NCI-H82 treated with DMSO at 0.1 percent for 48 hours (cell line): ENCODE measurements around the gene IL16.
"Not testable (repeated sequence)": the region's sequence is repeated elsewhere in the genome, so short reads cannot be mapped to it uniquely, and the experiment has no call there.

Experiments
- DNase-seq: peaks from one replicate; lab custom pipeline; 2025; ENCODE audit not compliant: unreplicated experiment; lab: John Stamatoyannopoulos, UW

Gene IL16

DNA sequence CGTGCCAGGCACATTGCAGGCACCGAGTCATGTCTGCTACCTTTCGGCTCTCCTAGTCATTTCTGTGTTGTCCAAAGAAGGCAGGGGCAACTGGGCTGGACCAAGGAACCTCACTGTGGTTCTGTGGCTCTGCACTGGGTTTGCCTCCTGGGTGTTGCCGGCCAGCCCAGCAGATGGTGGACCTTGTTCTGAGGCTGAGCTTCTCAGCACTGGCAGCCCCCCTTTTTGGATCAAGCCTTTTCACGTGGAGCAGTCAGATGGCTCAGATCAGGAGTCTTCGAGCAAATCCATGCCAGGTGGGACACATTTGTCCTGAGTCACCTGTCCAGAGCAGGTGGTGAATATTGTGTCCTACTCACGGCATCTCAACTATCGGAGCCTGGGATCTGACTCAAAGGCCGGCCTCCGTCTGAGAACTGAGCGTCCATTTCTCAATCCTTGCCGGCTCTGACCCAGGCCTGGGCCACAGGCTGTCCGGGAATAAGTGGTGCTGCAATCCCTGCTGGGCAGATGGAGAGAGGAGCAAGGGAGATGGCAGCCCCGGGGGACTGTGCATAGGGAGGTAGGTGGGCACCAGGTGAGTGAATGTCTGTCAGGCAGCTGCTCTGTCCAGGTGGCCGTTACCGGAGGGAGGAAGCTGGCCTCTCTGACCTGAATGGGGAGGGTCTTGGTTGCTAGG lies at the start of gene IL16:
TSS of gene IL16 (plus strand) at position 304 of the 679 bp plus-strand sequence. CDS start 28,521 bp downstream, outside the sequence.
- DNase-seq = no peak

DNA sequence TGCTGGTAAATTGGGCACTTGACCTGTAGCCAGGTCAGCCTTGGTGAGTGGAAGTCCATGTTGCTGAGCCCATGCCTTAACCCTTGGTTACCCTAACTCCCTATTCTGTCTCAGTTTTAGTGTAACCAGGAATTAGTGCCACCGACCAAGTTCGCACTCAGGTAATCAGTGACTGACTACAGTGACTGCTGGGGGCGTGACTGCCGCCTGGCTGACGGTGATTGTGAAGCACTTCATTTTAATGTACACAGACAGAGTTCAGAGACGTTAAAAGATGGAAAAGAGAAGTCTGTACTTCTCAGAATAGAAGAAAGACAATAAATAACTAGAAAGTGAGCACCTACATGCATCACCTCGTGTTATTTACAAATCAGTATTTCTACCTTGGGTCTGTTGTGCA lies 45.3 kb upstream of the IL16 start:
- no peak for DNase-seq

DNA sequence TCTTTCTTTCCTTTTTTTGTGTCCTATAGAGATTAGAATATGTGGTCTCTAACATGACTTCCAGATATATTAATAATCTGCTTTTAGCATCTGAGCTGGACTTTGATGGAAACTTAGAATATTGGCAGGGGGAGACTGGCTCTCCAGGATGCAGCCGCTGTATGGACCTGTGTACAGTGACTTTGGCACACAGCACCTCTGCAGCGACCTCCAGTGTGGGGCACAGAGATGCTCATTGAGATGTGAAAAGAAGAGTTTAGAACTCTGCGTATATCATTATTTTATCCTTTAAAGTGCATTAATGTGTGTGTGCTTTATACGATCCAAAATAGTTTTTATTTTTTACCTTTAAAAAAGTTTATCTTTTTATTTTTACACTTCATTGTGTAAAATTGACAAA lies 44.3 kb upstream of the IL16 start:
- DNase-seq = no peak

DNA sequence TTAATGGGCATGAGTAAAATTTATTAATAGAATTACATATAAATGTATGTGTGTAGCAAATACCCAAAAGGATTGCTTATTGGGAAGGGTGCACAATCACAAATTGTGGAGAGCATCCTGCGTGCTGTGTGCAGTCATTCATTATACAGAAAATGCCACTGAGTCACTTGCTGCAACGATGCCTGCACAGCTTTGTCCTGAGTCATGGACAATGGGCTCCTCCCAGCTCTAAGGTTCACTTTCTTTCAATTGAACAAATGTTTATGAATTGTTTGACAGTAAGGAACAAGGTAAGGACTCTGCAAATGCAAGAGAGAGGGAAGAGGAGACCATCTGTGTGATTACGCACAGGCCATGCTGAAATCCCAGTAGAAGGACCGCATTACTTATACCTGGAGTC lies 43.9 kb upstream of the IL16 start:
- DNase-seq = no peak

DNA sequence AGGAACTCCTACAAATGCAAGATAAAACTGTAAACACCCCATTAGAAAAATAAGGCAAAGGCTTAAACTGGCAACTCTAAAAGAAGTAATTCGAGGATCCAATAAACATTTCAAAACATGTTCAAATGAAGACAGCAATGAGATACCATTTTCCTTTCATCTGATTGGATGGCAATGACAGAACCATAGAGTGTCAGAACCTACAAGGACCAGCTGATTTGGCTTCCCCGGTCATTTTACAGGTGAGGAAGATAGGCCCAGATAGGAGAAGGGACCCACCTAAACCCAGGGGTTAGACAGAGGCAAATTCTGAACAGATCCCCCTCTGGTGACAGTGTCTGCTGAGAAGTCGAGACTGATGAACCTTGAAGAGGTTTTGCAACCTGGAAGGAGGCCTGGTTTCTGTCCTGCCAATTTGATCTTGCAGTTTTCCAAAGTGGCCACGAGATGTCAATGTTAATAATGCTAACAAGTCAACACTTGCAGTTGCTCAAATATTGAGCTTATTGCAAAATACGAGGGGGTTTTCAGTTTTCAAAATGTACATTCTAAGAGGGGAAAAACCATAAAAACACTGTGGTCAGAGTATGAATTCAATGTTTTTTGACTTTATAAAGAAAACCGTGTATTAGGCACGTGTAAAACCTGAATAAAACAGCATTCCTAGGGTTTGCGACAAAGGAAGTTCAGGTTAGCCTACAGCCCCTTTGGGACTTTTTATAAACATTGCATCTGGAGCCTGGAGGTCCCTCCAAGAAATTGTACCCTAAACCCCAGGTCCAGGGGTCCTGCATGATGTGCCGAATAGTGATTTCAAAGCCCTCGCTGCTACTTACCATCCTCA lies 41.1 kb upstream of the IL16 start:
- peak; percentile 17 for DNase-seq

GRCh38 chr15:81156324-81156723 lies 40.4 kb upstream of the IL16 start:
- no peak for DNase-seq

DNA sequence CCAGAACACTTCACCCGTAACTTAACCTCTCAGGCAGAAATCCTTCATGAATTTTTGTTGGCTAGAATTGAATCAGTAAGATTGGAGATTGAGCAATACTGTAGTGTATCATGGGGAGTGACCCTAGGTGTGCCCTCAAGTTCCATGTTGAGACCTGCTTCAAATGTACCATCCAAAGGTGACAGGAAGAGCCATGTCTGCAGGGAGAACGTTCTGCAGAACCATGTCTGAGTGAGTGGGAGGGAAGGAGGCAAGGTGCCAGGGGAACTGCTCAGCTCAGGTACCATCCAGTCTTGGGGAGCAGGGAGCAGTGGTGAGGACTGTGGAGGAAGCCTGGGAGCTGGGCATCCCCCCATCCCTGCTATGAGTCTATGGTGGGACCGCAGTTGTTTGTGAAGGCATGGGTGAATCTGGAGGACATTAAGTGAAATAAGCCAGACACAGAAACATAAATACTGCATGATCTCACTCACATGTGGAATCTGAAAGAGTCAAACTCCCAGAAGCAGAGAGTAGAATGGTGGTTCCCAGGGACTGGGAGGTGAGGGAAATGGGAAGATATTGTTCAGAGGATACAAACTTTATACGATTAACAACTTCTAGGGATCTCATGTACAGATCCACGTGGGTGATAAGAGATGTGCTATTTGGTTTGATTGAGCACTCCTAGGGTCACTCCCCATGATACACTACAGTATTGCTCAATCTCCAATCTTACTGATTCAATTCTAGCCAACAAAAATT lies 39.3 kb upstream of the IL16 start:
- DNase-seq = no peak

DNA sequence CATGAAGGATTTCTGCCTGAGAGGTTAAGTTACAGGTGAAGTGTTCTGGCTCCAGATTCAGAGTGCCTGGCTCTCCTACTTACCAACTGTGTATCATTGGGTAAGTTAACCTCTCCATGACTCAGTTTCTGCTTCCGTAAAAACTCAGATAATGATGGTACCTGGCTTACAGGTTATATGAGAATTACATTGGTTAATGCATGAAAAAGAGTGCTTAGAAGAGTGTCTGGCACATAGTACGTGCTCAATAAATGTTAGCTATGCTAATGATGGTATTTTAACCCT lies 38.8 kb upstream of the IL16 start:
- DNase-seq = no peak

DNA sequence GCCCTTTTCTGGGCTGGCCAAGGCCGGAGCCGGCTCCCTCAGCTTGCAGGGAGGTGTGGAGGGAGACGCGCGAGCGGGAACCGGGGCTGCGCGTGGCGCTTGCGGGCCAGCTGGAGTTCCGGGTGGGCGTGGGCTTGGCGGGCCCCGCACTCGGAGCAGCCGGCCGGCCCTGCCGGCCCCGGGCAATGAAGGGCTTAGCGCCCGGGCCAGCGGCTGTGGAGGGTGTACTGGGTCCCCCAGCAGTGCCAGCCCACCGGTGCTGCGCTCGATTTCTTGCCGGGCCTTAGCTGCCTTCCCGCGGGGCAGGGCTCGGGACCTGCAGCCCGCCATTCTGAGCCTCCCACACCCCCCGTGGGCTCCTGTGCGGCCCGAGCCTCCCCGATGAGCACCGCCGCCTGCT lies 38.1 kb upstream of the IL16 start:
- DNase-seq = not testable (repeated sequence)

GRCh38 chr15:81160312-81161159 lies 36.1 kb upstream of the IL16 start:
- DNase-seq = no peak

GRCh38 chr15:81161160-81161673 lies 35.5 kb upstream of the IL16 start:
- no peak for DNase-seq

DNA sequence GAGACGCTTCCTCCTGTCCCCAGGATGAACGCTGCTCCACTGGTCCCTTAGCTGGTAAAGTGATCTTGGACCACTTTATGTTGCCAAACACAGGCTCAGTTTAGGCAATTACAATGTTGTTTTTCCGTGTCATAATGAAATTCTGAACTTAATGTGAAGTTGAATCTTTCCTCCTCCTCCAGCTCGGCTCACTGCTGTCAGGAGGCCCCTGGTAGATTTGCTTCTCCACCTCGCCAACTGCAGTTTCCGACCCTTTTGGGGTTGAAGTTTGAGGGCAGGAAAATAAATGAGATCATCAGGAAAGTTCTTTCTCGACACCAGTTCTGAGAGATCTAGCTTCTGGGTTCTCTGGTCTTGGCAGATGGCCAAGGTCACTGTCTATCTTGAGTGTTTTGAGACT lies 34.8 kb upstream of the IL16 start:
- no peak for DNase-seq

GRCh38 chr15:81163961-81164800 lies 32.5 kb upstream of the IL16 start:
- DNase-seq = no peak

GRCh38 chr15:81165535-81165934 lies 31.1 kb upstream of the IL16 start:
- no peak for DNase-seq

GRCh38 chr15:81166636-81167305 lies 29.9 kb upstream of the IL16 start:
- DNase-seq = no peak

GRCh38 chr15:81168131-81168526 lies 28.6 kb upstream of the IL16 start:
- no peak for DNase-seq

DNA sequence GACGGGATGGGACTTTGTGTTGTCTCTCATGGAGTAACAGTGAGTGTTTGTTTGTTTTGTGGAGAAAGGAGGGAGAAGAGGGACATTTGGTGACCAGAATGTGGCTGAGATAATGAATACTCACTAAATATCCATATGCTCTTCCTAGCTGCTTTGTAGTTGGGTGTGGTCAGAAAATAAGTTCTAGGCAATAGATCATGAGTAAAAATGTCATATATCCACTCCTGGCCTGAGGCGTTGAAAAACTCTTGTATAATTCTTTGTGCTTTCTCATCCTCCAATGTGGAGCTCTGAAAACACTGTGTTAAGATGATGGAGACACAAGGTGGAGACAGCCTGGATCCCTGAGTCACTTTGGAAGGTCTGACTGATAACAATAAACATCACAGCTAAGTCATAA lies 28.0 kb upstream of the IL16 start:
- DNase-seq = no peak

GRCh38 chr15:81170511-81170910 lies 26.2 kb upstream of the IL16 start:
- no peak for DNase-seq

DNA sequence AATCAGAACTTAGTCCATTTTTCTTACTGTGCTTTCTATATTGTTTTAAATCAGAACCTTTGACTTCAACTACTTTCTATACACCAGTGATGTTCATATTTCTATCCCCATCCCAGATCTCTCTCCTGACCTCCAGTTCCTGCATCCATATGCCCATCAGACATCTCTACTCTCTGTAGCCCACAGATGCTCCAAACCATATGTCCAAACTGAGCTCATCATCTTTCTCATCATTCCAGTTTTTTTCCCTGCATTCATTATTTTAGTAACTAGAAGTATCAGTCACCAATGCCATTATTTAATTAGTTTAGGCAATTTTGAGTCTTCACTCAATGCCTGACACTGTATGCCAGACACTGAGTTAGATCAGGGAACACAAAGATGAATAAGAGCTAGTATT lies 25.4 kb upstream of the IL16 start:
- DNase-seq = no peak
